ENCODE results near the gene SIRPB2. TPM values are rescaled to one million over a fixed set of nuclear protein-coding genes. Genes with fewer than 3 reads are reported as not detected.

SIRPB2 gene
- total RNA-seq, 1 donor from 2014 or later = not detected

- Mint-ChIP-seq H3K9me3 (no peaks in the 10 kb centered on the region), H3K36me3 (ENCODE audit: low read depth) (peaks cover 52% of the 10 kb centered on the region), H3K27ac (no peak overlapping the region), H3K4me3 (no peak overlapping the region), H3K27me3 (no peaks in the 10 kb centered on the region), H3K4me1 (peaks cover 36% of the 10 kb centered on the region)
- intact Hi-C loops (cut with micrococcal nuclease) = loop anchor here (10.0 kb wide), 1 partner anchor 617 kb away; no protein-coding TSS in a partner anchor
- DNase-seq = no peak
These were observed 29.2 kb downstream of the SIRPB2 start for GRCh38 chr20:1462001-1462400.

- intact Hi-C loops (cut with micrococcal nuclease) = loop anchor here (10.0 kb wide), 1 partner anchor 615 kb away; no protein-coding TSS in a partner anchor
- no peaks in the 10 kb centered on the region for H3K27me3 Mint-ChIP-seq
- H3K27ac Mint-ChIP-seq = no peak overlapping the region
- H3K4me3 Mint-ChIP-seq = no peak overlapping the region
- H3K36me3 Mint-ChIP-seq (ENCODE audit: low read depth) = peaks cover 58% of the 10 kb centered on the region
- H3K9me3 Mint-ChIP-seq = no peaks in the 10 kb centered on the region
- DNase-seq = no peak
- peaks cover 27% of the 10 kb centered on the region for H3K4me1 Mint-ChIP-seq
These were observed 30.9 kb downstream of the SIRPB2 start for GRCh38 chr20:1460275-1460674.

- Mint-ChIP-seq H3K4me3 (no peak overlapping the region), H3K36me3 (ENCODE audit: low read depth) (peaks cover 58% of the 10 kb centered on the region), H3K9me3 (no peaks in the 10 kb centered on the region), H3K27me3 (no peaks in the 10 kb centered on the region), H3K4me1 (peaks cover 4% of the 10 kb centered on the region), H3K27ac (no peak overlapping the region)
- intact Hi-C loops (cut with micrococcal nuclease) = no loop called here
- DNase-seq = no peak
These were observed 33.2 kb downstream of the SIRPB2 start for GRCh38 chr20:1457992-1458391.

- intact Hi-C loops (cut with micrococcal nuclease) = no loop called here
- H3K4me1 Mint-ChIP-seq = peaks cover 4% of the 10 kb centered on the region
- no peaks in the 10 kb centered on the region for H3K9me3 Mint-ChIP-seq
- H3K27ac Mint-ChIP-seq = no peak overlapping the region
- peaks cover 67% of the 10 kb centered on the region for H3K36me3 Mint-ChIP-seq (ENCODE audit: low read depth)
- no peaks in the 10 kb centered on the region for H3K27me3 Mint-ChIP-seq
- H3K4me3 Mint-ChIP-seq = no peak overlapping the region
- DNase-seq = no peak
These were observed 34.9 kb downstream of the SIRPB2 start for GRCh38 chr20:1456300-1456699.

GRCh38 chr20:1450926-1451491, 40.2 kb downstream of the SIRPB2 start:
- no peak overlapping the region for H3K27ac Mint-ChIP-seq
- no peaks in the 10 kb centered on the region for H3K4me1 Mint-ChIP-seq
- no peaks in the 10 kb centered on the region for H3K9me3 Mint-ChIP-seq
- peaks cover 66% of the 10 kb centered on the region for H3K36me3 Mint-ChIP-seq (ENCODE audit: low read depth)
- H3K27me3 Mint-ChIP-seq = no peaks in the 10 kb centered on the region
- intact Hi-C loops (cut with micrococcal nuclease) = no loop called here
- DNase-seq = no peak
- H3K4me3 Mint-ChIP-seq = no peak overlapping the region

- no peaks in the 10 kb centered on the region for H3K4me1 Mint-ChIP-seq
- H3K27me3 Mint-ChIP-seq = no peaks in the 10 kb centered on the region
- peaks cover 68% of the 10 kb centered on the region for H3K36me3 Mint-ChIP-seq (ENCODE audit: low read depth)
- intact Hi-C loops (cut with micrococcal nuclease) = no loop called here
- no peak overlapping the region for H3K4me3 Mint-ChIP-seq
- no peak overlapping the region for H3K27ac Mint-ChIP-seq
- DNase-seq = no peak
- H3K9me3 Mint-ChIP-seq = no peaks in the 10 kb centered on the region
These were observed 41.9 kb downstream of the SIRPB2 start for GRCh38 chr20:1449370-1449769.

GRCh38 chr20:1448081-1448620, 43.1 kb downstream of the SIRPB2 start:
- H3K27me3 Mint-ChIP-seq = no peaks in the 10 kb centered on the region
- no peaks in the 10 kb centered on the region for H3K4me1 Mint-ChIP-seq
- peaks cover 70% of the 10 kb centered on the region for H3K36me3 Mint-ChIP-seq (ENCODE audit: low read depth)
- H3K9me3 Mint-ChIP-seq = no peaks in the 10 kb centered on the region
- intact Hi-C loops (cut with micrococcal nuclease) = no loop called here
- DNase-seq = no peak
- H3K4me3 Mint-ChIP-seq = no peak overlapping the region
- H3K27ac Mint-ChIP-seq = no peak overlapping the region

- Mint-ChIP-seq H3K4me3 (no peak overlapping the region), H3K36me3 (ENCODE audit: low read depth) (peaks cover 69% of the 10 kb centered on the region), H3K27ac (no peak overlapping the region), H3K4me1 (no peaks in the 10 kb centered on the region), H3K27me3 (no peaks in the 10 kb centered on the region), H3K9me3 (no peaks in the 10 kb centered on the region)
- intact Hi-C loops (cut with micrococcal nuclease) = no loop called here
- no peak for DNase-seq
These were observed 44.7 kb downstream of the SIRPB2 start for GRCh38 chr20:1446536-1446935.

- DNase-seq = no peak
- Mint-ChIP-seq H3K4me3 (no peak overlapping the region), H3K4me1 (no peaks in the 10 kb centered on the region), H3K27me3 (no peaks in the 10 kb centered on the region), H3K27ac (no peak overlapping the region), H3K36me3 (ENCODE audit: low read depth) (peaks cover 53% of the 10 kb centered on the region), H3K9me3 (no peaks in the 10 kb centered on the region)
- intact Hi-C loops (cut with micrococcal nuclease) = no loop called here
These were observed 48.1 kb downstream of the SIRPB2 start for GRCh38 chr20:1443085-1443484.

GRCh38 chr20:1442304-1442703, 48.9 kb downstream of the SIRPB2 start:
- Mint-ChIP-seq H3K4me1 (peaks cover 3% of the 10 kb centered on the region), H3K27ac (no peak overlapping the region), H3K4me3 (no peak overlapping the region), H3K36me3 (ENCODE audit: low read depth) (peaks cover 46% of the 10 kb centered on the region), H3K9me3 (no peaks in the 10 kb centered on the region), H3K27me3 (no peaks in the 10 kb centered on the region)
- no peak for DNase-seq
- intact Hi-C loops (cut with micrococcal nuclease) = no loop called here

GRCh38 chr20:1441133-1441532, 50.1 kb downstream of the SIRPB2 start:
- peaks cover 40% of the 10 kb centered on the region for H3K36me3 Mint-ChIP-seq (ENCODE audit: low read depth)
- H3K27me3 Mint-ChIP-seq = no peaks in the 10 kb centered on the region
- DNase-seq = no peak
- no peak overlapping the region for H3K27ac Mint-ChIP-seq
- no peaks in the 10 kb centered on the region for H3K9me3 Mint-ChIP-seq
- H3K4me1 Mint-ChIP-seq = peaks cover 6% of the 10 kb centered on the region
- H3K4me3 Mint-ChIP-seq = no peak overlapping the region
- intact Hi-C loops (cut with micrococcal nuclease) = no loop called here

GRCh38 chr20:1440024-1440423, 51.2 kb downstream of the SIRPB2 start:
- Mint-ChIP-seq H3K4me1 (peaks cover 14% of the 10 kb centered on the region), H3K27me3 (no peaks in the 10 kb centered on the region), H3K36me3 (ENCODE audit: low read depth) (peaks cover 32% of the 10 kb centered on the region), H3K9me3 (no peaks in the 10 kb centered on the region), H3K4me3 (no peak overlapping the region), H3K27ac (no peak overlapping the region)
- intact Hi-C loops (cut with micrococcal nuclease) = no loop called here
- peak; percentile 70 for DNase-seq

GRCh38 chr20:1438361-1438760, 52.9 kb downstream of the SIRPB2 start:
- Mint-ChIP-seq H3K36me3 (ENCODE audit: low read depth) (peaks cover 24% of the 10 kb centered on the region), H3K27me3 (no peaks in the 10 kb centered on the region), H3K27ac (no peak overlapping the region), H3K9me3 (no peaks in the 10 kb centered on the region), H3K4me1 (peaks cover 22% of the 10 kb centered on the region), H3K4me3 (no peak overlapping the region)
- intact Hi-C loops (cut with micrococcal nuclease) = loop anchor here (5.0 kb wide), 1 partner anchor 211 kb away; the partner anchor contains the start of gene RAD21L1
- no peak for DNase-seq

GRCh38 chr20:1437235-1437904, 53.9 kb downstream of the SIRPB2 start:
- Mint-ChIP-seq H3K27ac (peak overlapping the region; percentile 52), H3K27me3 (peaks cover 4% of the 10 kb centered on the region), H3K4me1 (peaks cover 26% of the 10 kb centered on the region), H3K36me3 (ENCODE audit: low read depth) (peaks cover 20% of the 10 kb centered on the region), H3K4me3 (peak overlapping the region; percentile 19), H3K9me3 (no peaks in the 10 kb centered on the region)
- DNase-seq = peak; percentile 93
- intact Hi-C loops (cut with micrococcal nuclease) = loop anchor here (1.0 to 5.0 kb wide), 2 partner anchors 124 to 210 kb away; partner anchors contain the start of gene RAD21L1

Data from activated CD4-positive, alpha-beta T cell treated with anti-CD3 and anti-CD28 coated beads, Interleukin-2, amount 10 ng/mL, durations not matched to agents 24 days and 14 days (primary cell).